ENCODE measurements around the gene GP1BB. TPM values are rescaled to one million over a fixed set of nuclear protein-coding genes. Genes with fewer than 3 reads are reported as not detected.

Gene GP1BB
- total RNA-seq, 1 donor from 2014 or later, result 34.1 TPM

GRCh38 chr22:19734837-19735382 is 11.6 kb downstream of the GP1BB start:
- TF ChIP-seq CTCF (IDR thresholded peaks at IDR 0.05), result no peak
- Mint-ChIP-seq H3K27me3 (ENCODE audit: unreplicated experiment) (no peaks in the 10 kb centered on the region), H3K4me1 (ENCODE audit: unreplicated experiment) (peaks cover 6% of the 10 kb centered on the region), H3K36me3 (ENCODE audit: unreplicated experiment) (no peaks in the 10 kb centered on the region), H3K4me3 (ENCODE audit: unreplicated experiment) (no peak overlapping the region), H3K27ac (ENCODE audit: unreplicated experiment) (no peak overlapping the region), H3K9me3 (ENCODE audit: unreplicated experiment) (no peaks in the 10 kb centered on the region)
- no peak for DNase-seq (ENCODE audit: extremely low spot score, unreplicated experiment)

GRCh38 chr22:19735665-19736510 is 12.5 kb downstream of the GP1BB start:
- DNase-seq (ENCODE audit: extremely low spot score, unreplicated experiment), result no peak
- Mint-ChIP-seq H3K36me3 (ENCODE audit: unreplicated experiment) (no peaks in the 10 kb centered on the region), H3K27ac (ENCODE audit: unreplicated experiment) (no peak overlapping the region), H3K4me3 (ENCODE audit: unreplicated experiment) (no peak overlapping the region), H3K4me1 (ENCODE audit: unreplicated experiment) (no peaks in the 10 kb centered on the region), H3K27me3 (ENCODE audit: unreplicated experiment) (no peaks in the 10 kb centered on the region), H3K9me3 (ENCODE audit: unreplicated experiment) (no peaks in the 10 kb centered on the region)
- no peak for TF ChIP-seq CTCF (IDR thresholded peaks at IDR 0.05)

GRCh38 chr22:19737846-19738663 is 14.7 kb downstream of the GP1BB start:
- H3K9me3 Mint-ChIP-seq (ENCODE audit: unreplicated experiment), result no peaks in the 10 kb centered on the region
- H3K4me1 Mint-ChIP-seq (ENCODE audit: unreplicated experiment), result peaks cover 1% of the 10 kb centered on the region
- no peak overlapping the region for H3K27ac Mint-ChIP-seq (ENCODE audit: unreplicated experiment)
- no peak for TF ChIP-seq CTCF (IDR thresholded peaks at IDR 0.05)
- H3K36me3 Mint-ChIP-seq (ENCODE audit: unreplicated experiment), result no peaks in the 10 kb centered on the region
- no peak for DNase-seq (ENCODE audit: extremely low spot score, unreplicated experiment)
- no peaks in the 10 kb centered on the region for H3K27me3 Mint-ChIP-seq (ENCODE audit: unreplicated experiment)
- no peak overlapping the region for H3K4me3 Mint-ChIP-seq (ENCODE audit: unreplicated experiment)

- H3K27ac Mint-ChIP-seq (ENCODE audit: unreplicated experiment), result no peak overlapping the region
These were observed 15.5 kb downstream of the GP1BB start for GRCh38 chr22:19738664-19739447.

More at GRCh38 chr22:19738664-19739447, 15.5 kb downstream of the GP1BB start:
- peaks cover 1% of the 10 kb centered on the region for H3K4me1 Mint-ChIP-seq (ENCODE audit: unreplicated experiment)
- H3K27me3 Mint-ChIP-seq (ENCODE audit: unreplicated experiment), result no peaks in the 10 kb centered on the region
- DNase-seq (ENCODE audit: extremely low spot score, unreplicated experiment), result no peak
- TF ChIP-seq CTCF (IDR thresholded peaks at IDR 0.05), result no peak
- H3K4me3 Mint-ChIP-seq (ENCODE audit: unreplicated experiment), result no peak overlapping the region
- H3K36me3 Mint-ChIP-seq (ENCODE audit: unreplicated experiment), result no peaks in the 10 kb centered on the region
- H3K9me3 Mint-ChIP-seq (ENCODE audit: unreplicated experiment), result no peaks in the 10 kb centered on the region
